SK-MEL-5 (cell line): ENCODE measurements around the gene TRPM6. TPM values are rescaled to one million over a fixed set of nuclear protein-coding genes. Genes with fewer than 3 reads are reported as not detected.

ENCODE experiments used
- DNase-seq: peaks from one replicate; pipeline ENCODE4 v3.0.0-alpha.2; 2016; ENCODE audit warnings: low read depth, low spot score
- in situ Hi-C: cut with HindIII; loops from 2 replicates; pipeline ENCODE4 v1.10.0; 2016; ENCODE audit warnings: low sequenced_read_pairs, high pct_unique_total_duplicates, low pct_unique_long_range_greater_than_20kb
- small RNA-seq, 2 experiments: library from RNA; depleted of rRNA; stranded (forward); fragments of <200 nt; gene quantifications; one replicate each; pipeline ENCODE3, GENCODE V24; 2014
- total RNA-seq: library from RNA; depleted of rRNA; stranded (reverse); fragments of >200 nt; shearing (Covaris generic); gene quantifications from 2 replicates; pipeline ENCODE4 v1.2.3, GENCODE V29; 2014; rRNA removed

TRPM6 gene
- total RNA-seq, 1 experiment from 2014 or later, result 0.16 TPM

DNA sequence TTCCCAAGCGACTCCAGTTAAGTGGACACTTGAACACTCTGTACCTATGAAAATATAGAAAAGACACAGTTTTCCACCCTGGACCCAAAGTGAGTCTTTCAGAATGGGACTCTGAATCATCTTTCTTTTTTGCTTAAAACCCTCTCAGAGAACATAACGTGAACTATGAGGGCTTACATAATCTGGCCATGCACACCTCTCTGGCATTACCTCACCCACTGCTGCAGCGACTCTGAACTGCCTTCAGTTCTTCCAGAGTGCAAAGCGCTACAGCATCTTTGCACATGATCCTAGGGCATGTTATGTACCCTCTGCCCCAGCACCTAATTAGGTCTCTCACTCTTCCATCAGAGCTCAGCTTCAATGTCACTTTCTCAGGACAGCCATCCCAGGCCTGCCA is 204.4 kb downstream of the TRPM6 start:
- in situ Hi-C loops, result no loop called here
- DNase-seq, result no peak

DNA sequence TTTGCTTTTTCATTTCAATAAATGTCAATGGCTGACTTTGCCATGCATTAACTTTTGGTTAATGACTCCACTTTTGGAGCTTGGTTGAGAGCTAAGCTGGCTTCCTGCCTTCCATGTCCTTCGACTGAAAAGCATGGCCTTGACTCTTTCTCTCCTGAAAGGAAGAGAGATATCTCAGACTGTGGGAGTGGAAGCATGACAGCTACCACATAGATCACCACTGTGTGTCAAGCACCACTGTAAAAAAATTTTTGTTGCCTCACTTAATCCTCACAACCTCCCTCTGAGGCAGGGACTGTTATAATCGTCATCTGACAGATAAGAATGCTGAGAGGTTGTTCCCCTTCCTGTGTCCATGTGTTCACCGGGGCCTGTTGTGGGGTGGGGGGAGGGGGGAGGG is 205.8 kb downstream of the TRPM6 start:
- in situ Hi-C loops, result no loop called here
- DNase-seq, result no peak

DNA sequence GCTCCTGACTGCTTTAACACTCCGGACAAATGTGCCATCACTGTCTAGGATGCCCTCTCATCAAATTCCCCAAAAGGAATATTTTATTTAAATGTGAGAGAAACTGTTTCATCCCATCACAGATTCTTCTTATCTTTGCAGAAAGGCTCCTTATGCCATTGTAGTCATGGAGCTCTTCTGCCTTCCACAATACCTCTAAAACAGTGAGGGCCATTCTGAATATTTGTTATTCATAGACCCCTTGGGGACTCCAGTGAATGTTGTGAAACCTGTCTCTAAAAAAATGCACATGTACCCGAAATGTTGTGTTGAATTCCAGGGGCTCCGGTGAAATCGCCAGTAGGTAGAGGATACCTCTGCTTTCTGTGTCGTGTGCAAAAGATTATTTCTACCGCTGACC is 213.6 kb downstream of the TRPM6 start:
- no peak for DNase-seq

More for the DNA sequence above, 213.6 kb downstream of the TRPM6 start:
- in situ Hi-C loops, result no loop called here

Small RNA genes lying within 50 kb of the gene (small RNA-seq; reads per million reads assigned to genes)
- 0 reads per million in 2 experiments for gene RNU6-445P

Other genes with a start within 250 kb of the TRPM6 start
- gene C9orf40, start 65.0 kb upstream of the TRPM6 start, total RNA-seq, result 4.2 and 6.1 TPM in 2 replicates
- 27.2 and 29.4 TPM in 2 replicates for gene CARNMT1, start 140.4 kb upstream of the TRPM6 start, total RNA-seq
- gene NMRK1, start 200.2 kb upstream of the TRPM6 start, total RNA-seq, result 16.0 and 20.9 TPM in 2 replicates
- gene OSTF1, start 200.6 kb upstream of the TRPM6 start, total RNA-seq, result 28.6 and 30.7 TPM in 2 replicates